HG03060 (cell line): ENCODE results near the gene PIK3AP1.
"Not testable (repeated sequence)": the region's sequence is repeated elsewhere in the genome, so short reads cannot be mapped to it uniquely, and the experiment has no call there.

Experiments used
- ATAC-seq: cut with Tn5 transposase; IDR thresholded peaks from one replicate; pipeline ENCODE4 v1.9.1; 2021; ENCODE audit warnings: low read depth, moderate number of reproducible peaks; ENCODE audit not compliant: unreplicated experiment

PIK3AP1 gene

GRCh38 chr10:96586419-96587263, 133.7 kb downstream of the PIK3AP1 start, which contains the start of gene TM9SF3:
TM9SF3 (minus strand) TSS chr10:96587012; CDS start chr10:96586835, 177 bp downstream.
- ATAC-seq: no peak

GRCh38 chr10:96585736-96586418, 134.4 kb downstream of the PIK3AP1 start:
- no peak for ATAC-seq

GRCh38 chr10:96584474-96584873, 135.8 kb downstream of the PIK3AP1 start:
- no peak for ATAC-seq

GRCh38 chr10:96584035-96584434, 136.3 kb downstream of the PIK3AP1 start:
- no peak for ATAC-seq

- ATAC-seq: no peak
Observed at GRCh38 chr10:96579133-96579532, 141.2 kb downstream of the PIK3AP1 start.

- ATAC-seq: no peak
Observed at GRCh38 chr10:96578633-96579032, 141.7 kb downstream of the PIK3AP1 start.

GRCh38 chr10:96578022-96578421, 142.3 kb downstream of the PIK3AP1 start:
- ATAC-seq: no peak

- ATAC-seq: no peak
Observed at GRCh38 chr10:96577069-96577468, 143.2 kb downstream of the PIK3AP1 start.

GRCh38 chr10:96576277-96576980, 143.9 kb downstream of the PIK3AP1 start:
- no peak for ATAC-seq

- ATAC-seq: not testable (repeated sequence)
Observed at GRCh38 chr10:96574564-96574963, 145.8 kb downstream of the PIK3AP1 start.

GRCh38 chr10:96573036-96573435, 147.3 kb downstream of the PIK3AP1 start:
- ATAC-seq: no peak

GRCh38 chr10:96570983-96571964, 149.0 kb downstream of the PIK3AP1 start:
- ATAC-seq: no peak

GRCh38 chr10:96570511-96570910, 149.8 kb downstream of the PIK3AP1 start:
- ATAC-seq: no peak

GRCh38 chr10:96568402-96568801, 151.9 kb downstream of the PIK3AP1 start:
- ATAC-seq: no peak

- ATAC-seq: no peak
Observed at GRCh38 chr10:96565774-96566173, 154.5 kb downstream of the PIK3AP1 start.

- no peak for ATAC-seq
Observed at GRCh38 chr10:96560966-96561887, 159.1 kb downstream of the PIK3AP1 start.

GRCh38 chr10:96560489-96560888, 159.8 kb downstream of the PIK3AP1 start:
- ATAC-seq: no peak

GRCh38 chr10:96556003-96556402, 164.3 kb downstream of the PIK3AP1 start:
- ATAC-seq: no peak

GRCh38 chr10:96555330-96555729, 165.0 kb downstream of the PIK3AP1 start:
- ATAC-seq: no peak
